ENCODE measurements around the gene BMERB1.

The BMERB1 gene

DNA sequence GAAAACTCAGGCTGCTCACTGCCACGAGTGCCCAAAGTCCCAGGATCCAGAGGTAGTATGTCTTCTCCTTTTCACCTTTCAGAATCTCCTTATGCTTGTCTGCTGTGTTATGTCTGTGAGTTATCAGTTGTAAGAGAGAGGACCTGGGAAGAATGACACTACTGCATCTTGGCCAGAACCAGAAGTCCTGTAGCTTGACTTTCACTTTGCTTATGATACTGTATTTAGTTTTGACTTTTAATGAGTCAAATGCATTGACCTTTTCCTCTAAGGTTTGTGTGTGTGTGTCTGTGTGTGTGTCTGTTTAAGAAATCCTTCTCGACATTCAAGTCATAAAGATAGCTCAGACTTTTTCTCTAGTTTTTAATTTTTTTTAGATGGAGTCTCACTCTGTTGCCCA is 43.4 kb downstream of the BMERB1 start:
- no peaks in the 10 kb centered on the region for H3K36me3 ChIP-seq (ENCODE audit: insufficient read depth)
- no peaks in the 10 kb centered on the region for H3K27me3 ChIP-seq (ENCODE audit: insufficient read depth, low read depth)
- no peaks in the 10 kb centered on the region for H4K20me1 ChIP-seq (ENCODE audit: insufficient read depth)
- H3K27ac ChIP-seq, result no peak overlapping the region
- H3K79me2 ChIP-seq (ENCODE audit: insufficient read depth, low read depth), result no peaks in the 10 kb centered on the region
- H3K4me1 ChIP-seq (ENCODE audit: low read depth, poor library complexity, severe bottlenecking), result no peaks in the 10 kb centered on the region
- no peak overlapping the region for H3K9ac ChIP-seq
- no peak overlapping the region for H2AFZ ChIP-seq (ENCODE audit: low read depth)
- no peak overlapping the region for H3K4me3 ChIP-seq (IDR thresholded peaks at IDR 0.05; ENCODE audit: insufficient read depth, low read depth, low read length)
- TF ChIP-seq, protein P1, sequence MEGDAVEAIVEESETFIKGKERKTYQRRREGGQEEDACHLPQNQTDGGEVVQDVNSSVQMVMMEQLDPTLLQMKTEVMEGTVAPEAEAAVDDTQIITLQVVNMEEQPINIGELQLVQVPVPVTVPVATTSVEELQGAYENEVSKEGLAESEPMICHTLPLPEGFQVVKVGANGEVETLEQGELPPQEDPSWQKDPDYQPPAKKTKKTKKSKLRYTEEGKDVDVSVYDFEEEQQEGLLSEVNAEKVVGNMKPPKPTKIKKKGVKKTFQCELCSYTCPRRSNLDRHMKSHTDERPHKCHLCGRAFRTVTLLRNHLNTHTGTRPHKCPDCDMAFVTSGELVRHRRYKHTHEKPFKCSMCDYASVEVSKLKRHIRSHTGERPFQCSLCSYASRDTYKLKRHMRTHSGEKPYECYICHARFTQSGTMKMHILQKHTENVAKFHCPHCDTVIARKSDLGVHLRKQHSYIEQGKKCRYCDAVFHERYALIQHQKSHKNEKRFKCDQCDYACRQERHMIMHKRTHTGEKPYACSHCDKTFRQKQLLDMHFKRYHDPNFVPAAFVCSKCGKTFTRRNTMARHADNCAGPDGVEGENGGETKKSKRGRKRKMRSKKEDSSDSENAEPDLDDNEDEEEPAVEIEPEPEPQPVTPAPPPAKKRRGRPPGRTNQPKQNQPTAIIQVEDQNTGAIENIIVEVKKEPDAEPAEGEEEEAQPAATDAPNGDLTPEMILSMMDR (conservative IDR thresholded peaks at IDR 0.05; ENCODE audit: low read depth, low read length), result no peak
- no peak overlapping the region for H3K4me2 ChIP-seq

DNA sequence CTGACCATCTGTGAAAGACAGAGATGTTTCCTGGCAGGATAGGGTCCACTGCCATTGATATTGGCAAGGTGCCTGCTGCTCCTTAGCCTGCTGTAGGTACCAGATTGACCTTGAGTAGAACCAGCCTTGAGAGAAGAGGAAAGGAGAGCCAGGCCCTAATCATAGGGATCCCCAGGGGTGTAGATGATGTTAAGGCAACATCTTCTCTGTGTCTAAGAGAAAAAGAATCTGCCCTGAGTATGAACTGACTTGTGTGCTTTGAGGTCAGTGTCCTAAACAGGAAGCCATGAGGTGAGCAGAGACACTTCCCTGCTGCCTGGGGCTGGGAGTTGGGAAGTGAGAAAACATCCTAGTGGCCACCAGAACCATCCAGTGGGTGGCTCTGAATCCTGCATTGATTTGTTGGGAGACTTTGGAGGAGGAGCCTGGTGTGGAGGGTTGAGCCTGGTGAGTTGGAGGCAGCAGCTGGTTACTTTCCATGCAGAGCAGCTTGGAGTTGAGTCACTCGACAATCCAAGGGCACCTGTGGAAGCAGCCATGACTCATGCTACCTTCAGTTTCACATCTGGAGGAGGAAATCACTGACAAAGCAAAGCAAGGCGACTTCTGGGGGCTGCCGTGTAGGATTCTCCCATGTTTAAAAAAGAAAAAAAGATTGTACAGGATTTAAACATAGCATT is 47.8 kb downstream of the BMERB1 start:
- H2AFZ ChIP-seq (ENCODE audit: low read depth), result no peak overlapping the region

DNA sequence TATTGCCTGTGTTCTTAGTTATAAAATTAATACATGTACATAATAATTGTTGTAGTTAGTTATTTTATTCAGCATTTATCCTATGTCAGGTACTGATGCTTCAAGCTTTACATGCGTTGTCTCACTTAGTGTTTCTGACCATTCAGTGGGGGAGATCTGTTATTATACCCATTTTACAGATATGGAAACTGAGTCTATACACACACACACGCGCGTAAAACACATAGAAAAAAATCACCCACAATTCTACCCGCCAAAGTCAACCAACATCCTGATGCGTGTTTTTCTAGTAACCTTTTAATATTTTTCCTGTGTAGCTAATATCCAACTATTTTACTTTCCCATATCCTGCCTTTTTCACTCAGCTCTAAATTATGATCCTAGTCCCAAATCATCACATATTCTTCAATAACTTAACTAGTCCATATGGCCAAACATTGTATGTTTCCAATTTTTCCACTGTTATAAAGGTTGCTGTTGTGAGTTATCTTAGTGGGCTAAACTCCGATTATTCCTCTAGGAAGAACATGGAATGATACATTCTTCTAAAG is 48.4 kb downstream of the BMERB1 start:
- H3K27ac ChIP-seq, result no peak overlapping the region
- no peak overlapping the region for H2AFZ ChIP-seq (ENCODE audit: low read depth)
- H3K27me3 ChIP-seq (ENCODE audit: insufficient read depth, low read depth), result no peaks in the 10 kb centered on the region
- no peaks in the 10 kb centered on the region for H3K79me2 ChIP-seq (ENCODE audit: insufficient read depth, low read depth)
- no peak overlapping the region for H3K9ac ChIP-seq
- H3K4me2 ChIP-seq, result no peak overlapping the region
- no peaks in the 10 kb centered on the region for H3K36me3 ChIP-seq (ENCODE audit: insufficient read depth)
- H3K4me1 ChIP-seq (ENCODE audit: low read depth, poor library complexity, severe bottlenecking), result no peaks in the 10 kb centered on the region
- no peak overlapping the region for H3K4me3 ChIP-seq (IDR thresholded peaks at IDR 0.05; ENCODE audit: insufficient read depth, low read depth, low read length)
- no peaks in the 10 kb centered on the region for H4K20me1 ChIP-seq (ENCODE audit: insufficient read depth)
- TF ChIP-seq, protein P1 (conservative IDR thresholded peaks at IDR 0.05; ENCODE audit: low read depth, low read length), result no peak

More for the DNA sequence above, 47.8 kb downstream of the BMERB1 start:
- TF ChIP-seq, protein P1 (conservative IDR thresholded peaks at IDR 0.05; ENCODE audit: low read depth, low read length), result no peak
- Histone ChIP-seq H3K27me3 (ENCODE audit: insufficient read depth, low read depth) (no peaks in the 10 kb centered on the region), H4K20me1 (ENCODE audit: insufficient read depth) (no peaks in the 10 kb centered on the region), H3K4me1 (ENCODE audit: low read depth, poor library complexity, severe bottlenecking) (no peaks in the 10 kb centered on the region), H3K4me3 (IDR thresholded peaks at IDR 0.05; ENCODE audit: insufficient read depth, low read depth, low read length) (no peak overlapping the region), H3K27ac (no peak overlapping the region), H3K4me2 (no peak overlapping the region), H3K9ac (no peak overlapping the region), H3K79me2 (ENCODE audit: insufficient read depth, low read depth) (no peaks in the 10 kb centered on the region), H3K36me3 (ENCODE audit: insufficient read depth) (no peaks in the 10 kb centered on the region)

DNA sequence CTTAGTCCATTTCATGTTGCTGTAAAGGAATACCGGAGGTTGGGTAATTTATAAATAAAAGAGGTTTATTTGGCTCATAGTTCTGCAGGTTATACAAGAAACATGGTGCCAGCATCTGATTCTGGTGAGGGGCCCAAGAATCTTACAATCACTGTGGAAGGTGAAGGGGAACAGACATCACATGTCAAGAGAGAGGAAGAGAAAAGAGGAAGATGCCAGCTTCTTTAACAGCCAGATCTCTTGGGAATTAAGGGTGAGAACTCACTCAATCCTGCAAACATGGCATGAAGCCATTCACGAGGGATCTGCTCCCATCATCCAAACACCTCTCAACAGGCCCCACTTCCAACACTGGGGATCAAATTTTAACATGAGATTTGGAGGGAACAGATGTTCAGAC is 49.5 kb downstream of the BMERB1 start:
- Histone ChIP-seq H3K79me2 (ENCODE audit: insufficient read depth, low read depth) (no peaks in the 10 kb centered on the region), H3K36me3 (ENCODE audit: insufficient read depth) (no peaks in the 10 kb centered on the region), H3K27ac (no peak overlapping the region), H2AFZ (ENCODE audit: low read depth) (no peak overlapping the region), H3K4me1 (ENCODE audit: low read depth, poor library complexity, severe bottlenecking) (no peaks in the 10 kb centered on the region), H3K4me3 (IDR thresholded peaks at IDR 0.05; ENCODE audit: insufficient read depth, low read depth, low read length) (no peak overlapping the region), H3K4me2 (no peak overlapping the region), H3K27me3 (ENCODE audit: insufficient read depth, low read depth) (no peaks in the 10 kb centered on the region), H3K9ac (no peak overlapping the region), H4K20me1 (ENCODE audit: insufficient read depth) (no peaks in the 10 kb centered on the region)
- TF ChIP-seq, protein P1 (conservative IDR thresholded peaks at IDR 0.05; ENCODE audit: low read depth, low read length), result no peak

Data from KMS-11 (cell line).